ENCODE results near the gene SMARCD3.

Gene SMARCD3

GRCh38 chr7:151248346-151249033 lies at the start of gene SMARCD3:
SMARCD3 (minus strand) TSS chr7:151248694; CDS start chr7:151248562, 132 bp downstream.
- peak; percentile 95 for DNase-seq (ENCODE audit: low read depth, low spot score)

- no peak for DNase-seq (ENCODE audit: low read depth, low spot score)
Measured at GRCh38 chr7:151296202-151296992, 47.9 kb upstream of the SMARCD3 start.

- DNase-seq (ENCODE audit: low read depth, low spot score): no peak
Measured at GRCh38 chr7:151292850-151293249, 44.4 kb upstream of the SMARCD3 start.

- DNase-seq (ENCODE audit: low read depth, low spot score): no peak
Measured at GRCh38 chr7:151291206-151291605, 42.7 kb upstream of the SMARCD3 start.

- DNase-seq (ENCODE audit: low read depth, low spot score): no peak
Measured at GRCh38 chr7:151290355-151290760, 41.9 kb upstream of the SMARCD3 start.

GRCh38 chr7:151289891-151290290 lies 41.4 kb upstream of the SMARCD3 start:
- no peak for DNase-seq (ENCODE audit: low read depth, low spot score)

GRCh38 chr7:151286148-151286547 lies 37.7 kb upstream of the SMARCD3 start:
- peak; percentile 77 for DNase-seq (ENCODE audit: low read depth, low spot score)

GRCh38 chr7:151283302-151283701 lies 34.8 kb upstream of the SMARCD3 start:
- no peak for DNase-seq (ENCODE audit: low read depth, low spot score)

- no peak for DNase-seq (ENCODE audit: low read depth, low spot score)
Measured at GRCh38 chr7:151282111-151282510, 33.6 kb upstream of the SMARCD3 start.

- no peak for DNase-seq (ENCODE audit: low read depth, low spot score)
Measured at GRCh38 chr7:151281686-151282085, 33.2 kb upstream of the SMARCD3 start.

GRCh38 chr7:151280388-151281019 lies 32.0 kb upstream of the SMARCD3 start:
- DNase-seq (ENCODE audit: low read depth, low spot score): no peak

GRCh38 chr7:151279868-151280267 lies 31.4 kb upstream of the SMARCD3 start:
- no peak for DNase-seq (ENCODE audit: low read depth, low spot score)

GRCh38 chr7:151278949-151279348 lies 30.5 kb upstream of the SMARCD3 start:
- DNase-seq (ENCODE audit: low read depth, low spot score): no peak

- DNase-seq (ENCODE audit: low read depth, low spot score): no peak
Measured at GRCh38 chr7:151277631-151278030, 29.1 kb upstream of the SMARCD3 start.

GRCh38 chr7:151276666-151277590 lies 28.4 kb upstream of the SMARCD3 start:
- DNase-seq (ENCODE audit: low read depth, low spot score): peak; percentile 83

GRCh38 chr7:151275813-151276577 lies 27.5 kb upstream of the SMARCD3 start:
- no peak for DNase-seq (ENCODE audit: low read depth, low spot score)

GRCh38 chr7:151274936-151275812 lies 26.7 kb upstream of the SMARCD3 start:
- no peak for DNase-seq (ENCODE audit: low read depth, low spot score)

- DNase-seq (ENCODE audit: low read depth, low spot score): no peak
Measured at GRCh38 chr7:151274396-151274795, 25.9 kb upstream of the SMARCD3 start.

- DNase-seq (ENCODE audit: low read depth, low spot score): no peak
Measured at GRCh38 chr7:151273651-151274390, 25.3 kb upstream of the SMARCD3 start.
